PC-3 (cell line): ENCODE results near the gene PAGE2B. TPM values are rescaled to one million over a fixed set of nuclear protein-coding genes. Genes with fewer than 3 reads are reported as not detected.
"Not testable (repeated sequence)": the region's sequence is repeated elsewhere in the genome, so short reads cannot be mapped to it uniquely, and the experiment has no call there.

Experiments used
- ATAC-seq: fragments of 200-7000 bp; cut with Tn5 transposase; 2 replicates; pipeline ENCODE4 v1.9.1; 2020; ENCODE audit warnings: mild to moderate bottlenecking, moderate library complexity
- BruUV-seq: library from RNA; stranded (reverse); fragments of 400-500 nt; replicated peaks from 2 replicates; lab custom pipeline; 2021; lab: Mats Ljungman, UMichigan
- CTCF ChIA-PET: fragments of 300-600 bp; sonication (Branson Sonifier 250); formaldehyde crosslinking; loops from one replicate; lab custom pipeline; 2022; ENCODE audit warnings: antibody characterized with exemption; lab: Charles Lee
- POLR2A ChIA-PET: fragments of 300-600 bp; sonication (Branson Sonifier 250); formaldehyde crosslinking; loops from one replicate; lab custom pipeline; 2022; ENCODE audit warnings: antibody characterized with exemption; ENCODE audit not compliant: unreplicated experiment; lab: Charles Lee
- DNase-seq: peaks from one replicate; pipeline ENCODE4 v3.0.0-alpha.2; 2015
- H2AFZ ChIP-seq: fragments of 300-600 bp; sonication (generic); 2 replicates; pipeline ENCODE4 v1.6.0; 2016; ENCODE audit warnings: antibody characterized with exemption, low read length
- H3F3A ChIP-seq: fragments of 300-600 bp; sonication (generic); one replicate; pipeline ENCODE4 v1.6.0; 2017; ENCODE audit warnings: antibody characterized with exemption, low read length, control low read depth, mild to moderate bottlenecking; ENCODE audit not compliant: unreplicated experiment
- H3K27ac ChIP-seq: fragments of 300-600 bp; sonication (generic); 2 replicates; pipeline ENCODE4 v1.5.1; 2016; ENCODE audit warnings: mild to moderate bottlenecking, low read length
- H3K27me3 ChIP-seq: fragments of 300-600 bp; sonication (generic); 2 replicates; pipeline ENCODE4 v1.6.1; 2016; ENCODE audit warnings: low read length, mixed read lengths
- H3K36me3 ChIP-seq: fragments of 300-600 bp; sonication (generic); 2 replicates; pipeline ENCODE4 v1.6.1; 2016; ENCODE audit warnings: low read depth, mixed run types, low read length, mixed read lengths
- H3K4me1 ChIP-seq: fragments of 300-600 bp; sonication (generic); 2 replicates; pipeline ENCODE4 v1.5.1; 2016; ENCODE audit warnings: low read length; ENCODE audit not compliant: insufficient read depth
- H3K4me2 ChIP-seq: fragments of 300-600 bp; sonication (generic); 2 replicates; pipeline ENCODE4 v1.6.0; 2016; ENCODE audit warnings: low read length
- H3K4me3 ChIP-seq: fragments of 300-600 bp; sonication (generic); 2 replicates; pipeline ENCODE4 v1.5.1; 2016; ENCODE audit warnings: mild to moderate bottlenecking, low read length, mixed read lengths
- H3K79me2 ChIP-seq: fragments of 300-600 bp; sonication (generic); 2 replicates; pipeline ENCODE4 v1.6.1; 2017; ENCODE audit warnings: low read length, mixed read lengths
- H3K9ac ChIP-seq: fragments of 300-600 bp; sonication (generic); 2 replicates; pipeline ENCODE4 v1.6.0; 2016; ENCODE audit warnings: mild to moderate bottlenecking, low read length
- H3K9me2 ChIP-seq: fragments of 300-600 bp; sonication (generic); replicated peaks from 2 replicates; pipeline ENCODE4 v1.6.1; 2016; ENCODE audit warnings: mixed run types, low read length, mixed read lengths
- H3K9me3 ChIP-seq: fragments of 300-600 bp; sonication (generic); 2 replicates; pipeline ENCODE4 v1.6.1; 2016; ENCODE audit warnings: low read length, mixed read lengths
- H4K20me1 ChIP-seq: fragments of 300-600 bp; sonication (generic); 2 replicates; pipeline ENCODE4 v1.6.1; 2016; ENCODE audit warnings: low read length, mixed read lengths
- EZH2 ChIP-seq: fragments of 300-600 bp; sonication (generic); IDR thresholded peaks from one replicate; pipeline ENCODE4 v1.6.1; 2017; ENCODE audit warnings: antibody characterized with exemption, mild to moderate bottlenecking, low read length; ENCODE audit not compliant: unreplicated experiment
- EZH2phosphoT487 ChIP-seq: fragments of 300-600 bp; sonication (generic); IDR thresholded peaks from 2 replicates; pipeline ENCODE4 v1.6.1; 2018; ENCODE audit warnings: mild to moderate bottlenecking, antibody characterized with exemption, low read length, borderline replicate concordance
- intact Hi-C: fragments of 100-400 bp; cut with micrococcal nuclease; formaldehyde crosslinking; loops from 2 replicates; pipeline ENCODE4 v1.9.0; 2023
- total RNA-seq: library from RNA; depleted of rRNA; stranded (reverse); fragments of >200 nt; gene quantifications from 2 replicates; pipeline ENCODE4 v1.2.3, GENCODE V29; 2014
- TF ChIP-seq, protein P1 (sequence below): fragments of 300-600 bp; sonication (generic); conservative IDR thresholded peaks from 2 replicates; pipeline ENCODE4 v1.5.1; 2017; ENCODE audit warnings: antibody characterized with exemption, low read depth, mild to moderate bottlenecking, low read length

The PAGE2B gene
- total RNA-seq, 1 experiment from 2014 or later, result not detected

DNA sequence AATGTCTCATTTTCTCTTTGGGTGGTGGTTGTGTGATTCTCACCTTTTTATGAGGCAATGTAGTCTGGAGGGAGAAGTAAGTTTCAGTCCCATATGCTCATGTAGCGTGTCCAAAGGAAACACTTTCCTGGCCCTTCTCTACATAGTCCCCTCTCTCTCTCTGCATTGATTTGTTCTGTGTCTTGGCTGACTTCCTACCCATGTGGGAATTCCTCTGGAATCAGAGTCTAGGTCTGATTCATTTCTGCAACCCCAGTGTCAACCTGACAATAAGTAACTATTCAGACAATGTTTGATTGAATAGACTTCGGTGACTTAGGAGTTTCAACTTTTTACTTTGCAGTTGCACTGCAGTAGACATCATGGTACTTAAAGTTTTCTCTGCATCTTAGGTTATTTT is 41.4 kb upstream of the PAGE2B start:
- BruUV-seq, result no TSS peak
- TF ChIP-seq EZH2 (no peak), EZH2phosphoT487 (no peak)
- TF ChIP-seq, protein P1, sequence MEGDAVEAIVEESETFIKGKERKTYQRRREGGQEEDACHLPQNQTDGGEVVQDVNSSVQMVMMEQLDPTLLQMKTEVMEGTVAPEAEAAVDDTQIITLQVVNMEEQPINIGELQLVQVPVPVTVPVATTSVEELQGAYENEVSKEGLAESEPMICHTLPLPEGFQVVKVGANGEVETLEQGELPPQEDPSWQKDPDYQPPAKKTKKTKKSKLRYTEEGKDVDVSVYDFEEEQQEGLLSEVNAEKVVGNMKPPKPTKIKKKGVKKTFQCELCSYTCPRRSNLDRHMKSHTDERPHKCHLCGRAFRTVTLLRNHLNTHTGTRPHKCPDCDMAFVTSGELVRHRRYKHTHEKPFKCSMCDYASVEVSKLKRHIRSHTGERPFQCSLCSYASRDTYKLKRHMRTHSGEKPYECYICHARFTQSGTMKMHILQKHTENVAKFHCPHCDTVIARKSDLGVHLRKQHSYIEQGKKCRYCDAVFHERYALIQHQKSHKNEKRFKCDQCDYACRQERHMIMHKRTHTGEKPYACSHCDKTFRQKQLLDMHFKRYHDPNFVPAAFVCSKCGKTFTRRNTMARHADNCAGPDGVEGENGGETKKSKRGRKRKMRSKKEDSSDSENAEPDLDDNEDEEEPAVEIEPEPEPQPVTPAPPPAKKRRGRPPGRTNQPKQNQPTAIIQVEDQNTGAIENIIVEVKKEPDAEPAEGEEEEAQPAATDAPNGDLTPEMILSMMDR, result no peak
- Histone ChIP-seq H3K9ac (no peak overlapping the region), H3K4me1 (no peaks in the 10 kb centered on the region), H3K27me3 (no peaks in the 10 kb centered on the region), H3K9me3 (no peaks in the 10 kb centered on the region), H3K79me2 (no peaks in the 10 kb centered on the region), H3F3A (no peaks in the 10 kb centered on the region), H3K9me2 (no peaks in the 10 kb centered on the region), H3K27ac (no peak overlapping the region), H3K4me2 (no peak overlapping the region), H3K36me3 (no peaks in the 10 kb centered on the region), H2AFZ (no peak overlapping the region), H3K4me3 (no peak overlapping the region), H4K20me1 (no peaks in the 10 kb centered on the region)
- CTCF ChIA-PET, result no interaction called here
- ATAC-seq (no peak), DNase-seq (no peak)
- POLR2A ChIA-PET, result no interaction called here
- intact Hi-C loops, result no loop called here

DNA sequence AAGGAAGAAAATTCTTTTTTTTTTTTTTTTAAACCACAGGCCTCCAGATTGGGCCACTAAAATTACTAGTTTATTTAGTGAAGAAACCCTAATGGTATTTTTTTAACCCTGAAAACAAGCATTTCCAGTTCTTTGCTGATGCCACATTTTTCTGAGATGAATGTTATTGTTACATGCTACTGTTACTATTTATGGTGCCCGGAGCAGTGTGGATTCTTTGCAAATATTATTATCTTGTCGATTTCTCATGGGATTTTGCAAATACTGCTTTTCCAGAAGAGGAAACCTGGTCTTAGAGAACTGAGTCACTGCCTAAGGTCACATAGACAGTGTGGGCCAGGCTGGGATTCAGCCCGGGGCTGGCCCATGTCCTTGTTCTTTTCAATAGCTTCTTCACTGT is 35.4 kb upstream of the PAGE2B start:
- Histone ChIP-seq H3K4me2 (peak overlapping the region; percentile 49), H2AFZ (no peak overlapping the region), H3K9ac (peak overlapping the region; percentile 20; the same call in 1 of the 2 replicates), H3K36me3 (no peaks in the 10 kb centered on the region), H3K27me3 (no peaks in the 10 kb centered on the region), H3K9me2 (no peaks in the 10 kb centered on the region), H4K20me1 (no peaks in the 10 kb centered on the region), H3K79me2 (no peaks in the 10 kb centered on the region), H3K9me3 (no peaks in the 10 kb centered on the region), H3K4me1 (peaks cover 11% of the 10 kb centered on the region; the same call in 1 of the 2 replicates), H3F3A (no peaks in the 10 kb centered on the region), H3K27ac (peak overlapping the region; percentile 64), H3K4me3 (no peak overlapping the region)
- ChIA-PET POLR2A (no interaction called here), CTCF (no interaction called here)
- no TSS peak for BruUV-seq
- TF ChIP-seq EZH2phosphoT487, result no peak
- TF ChIP-seq EZH2, result no peak
- TF ChIP-seq, protein P1, result no peak
- DNase-seq (peak; percentile 80), ATAC-seq (peak; percentile 13; the same call in 1 of the 2 replicates)
- intact Hi-C loops, result no loop called here

- TF ChIP-seq, protein P1, result no peak
- TF ChIP-seq EZH2phosphoT487 (no peak), EZH2 (no peak)
- no peaks in the 10 kb centered on the region for H3K27me3 ChIP-seq
- no peaks in the 10 kb centered on the region for H3F3A ChIP-seq
- no peak for DNase-seq
- no peaks in the 10 kb centered on the region for H3K9me2 ChIP-seq
- no peaks in the 10 kb centered on the region for H3K9me3 ChIP-seq
- no peak for ATAC-seq
- H2AFZ ChIP-seq, result no peak overlapping the region
- no peak overlapping the region for H3K4me2 ChIP-seq
- no TSS peak for BruUV-seq
- ChIA-PET CTCF (no interaction called here), POLR2A (no interaction called here)
- no peaks in the 10 kb centered on the region for H4K20me1 ChIP-seq
- no peaks in the 10 kb centered on the region for H3K36me3 ChIP-seq
- H3K79me2 ChIP-seq, result no peaks in the 10 kb centered on the region
- H3K9ac ChIP-seq, result no peak overlapping the region
- no peak overlapping the region for H3K27ac ChIP-seq
- intact Hi-C loops, result no loop called here
- H3K4me1 ChIP-seq, result peaks cover 11% of the 10 kb centered on the region; the same call in 1 of the 2 replicates
- H3K4me3 ChIP-seq, result no peak overlapping the region
Measured at GRCh38 chrX:55041514-55041913, 33.3 kb upstream of the PAGE2B start.

DNA sequence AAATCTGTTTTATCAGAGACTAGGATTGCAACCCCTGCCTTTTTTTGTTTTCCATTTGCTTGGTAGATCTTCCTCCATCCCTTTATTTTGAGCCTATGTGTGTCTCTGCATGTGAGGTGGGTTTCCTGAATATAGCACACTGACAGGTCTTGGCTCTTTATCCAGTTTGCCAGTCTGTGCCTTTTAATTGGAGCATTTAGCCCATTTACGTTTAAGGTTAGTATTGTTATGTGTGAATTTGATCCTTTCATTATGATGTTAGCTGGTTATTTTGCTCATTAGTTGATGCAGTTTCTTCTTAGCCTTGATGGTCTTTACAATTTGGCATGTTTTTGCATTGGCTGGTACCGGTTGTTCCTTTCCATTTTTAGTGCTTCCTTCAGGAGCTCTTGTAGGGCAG is 24.2 kb upstream of the PAGE2B start:
- H3K27ac ChIP-seq, ATAC-seq, H3K4me3 ChIP-seq, H2AFZ ChIP-seq, H3K36me3 ChIP-seq, POLR2A ChIA-PET, H3K79me2 ChIP-seq, CTCF ChIA-PET, H3K27me3 ChIP-seq, H3K9me2 ChIP-seq, DNase-seq, H3K4me1 ChIP-seq, H4K20me1 ChIP-seq, H3K4me2 ChIP-seq, BruUV-seq, H3K9ac ChIP-seq, H3K9me3 ChIP-seq, H3F3A ChIP-seq: not testable (repeated sequence)
- intact Hi-C loops, result loop anchor here (10.0 kb wide), 1 partner anchor 406 kb away; no protein-coding TSS in a partner anchor
